Measurements from ENCODE around the gene EPB41L3. TPM values are rescaled to one million over a fixed set of nuclear protein-coding genes. Genes with fewer than 3 reads are reported as not detected.

EPB41L3 gene
- polyA plus RNA-seq, 3 donors = 25.2 to 56.6 (median 51.3) TPM

GRCh38 chr18:5370332-5370731, 173.5 kb downstream of the EPB41L3 start:
- Mint-ChIP-seq H3K4me3 (no peak overlapping the region), H3K4me1 (no peaks in the 10 kb centered on the region), H3K27ac (no peak overlapping the region), H3K27me3 (ENCODE audit: low read depth in 3 of 3) (peaks cover under 1 to 4% (median 2%) of the 10 kb centered on the region in 3 donors), H3K9me3 (peaks cover 0 to 10% (median 2%) of the 10 kb centered on the region in 7 donors), H3K36me3 (no peaks in the 10 kb centered on the region)
- no peak for DNase-seq
- Histone ChIP-seq H3K9me3 (replicated peaks in 1 of 2; ENCODE audit: control insufficient read depth in 1 of 2, insufficient read depth in 1 of 2, low read length in 2 of 2) (no peaks in the 10 kb centered on the region), H3K4me3 (replicated peaks in 1 of 3; ENCODE audit: low read depth in 2 of 3, low read length in 3 of 3) (no peak overlapping the region), H3K36me3 (replicated peaks in 1 of 2; ENCODE audit: control insufficient read depth in 1 of 2, insufficient read depth in 2 of 2, low read length in 2 of 2) (no peaks in the 10 kb centered on the region), H3K79me2 (ENCODE audit: insufficient read depth, low read length) (no peaks in the 10 kb centered on the region), H2AFZ (ENCODE audit: insufficient read depth, low read depth, low read length, poor library complexity, severe bottlenecking) (no peak overlapping the region), H3K4me2 (replicated peaks; ENCODE audit: extremely low read depth, low read length, poor library complexity, severe bottlenecking) (no peak overlapping the region), H3K9ac (ENCODE audit: insufficient read depth, low read length, poor library complexity, severe bottlenecking) (no peak overlapping the region), H3K27ac (ENCODE audit: low read depth in 1 of 2, low read length in 2 of 2) (no peak overlapping the region), H3K4me1 (ENCODE audit: control insufficient read depth in 1 of 2, insufficient read depth in 2 of 2, low read length in 2 of 2) (no peaks in the 10 kb centered on the region), H3K27me3 (ENCODE audit: control insufficient read depth in 2 of 2, insufficient read depth in 2 of 2, low read length in 2 of 2) (no peaks in the 10 kb centered on the region), H4K20me1 (ENCODE audit: insufficient read depth, low read length) (no peaks in the 10 kb centered on the region)
- TF ChIP-seq CTCF (IDR thresholded peaks at IDR 0.05) = no peak
- intact Hi-C loops (cut with micrococcal nuclease) = no loop called here
- no CpG with 5 or more reads among the region's 1 CpG for WGBS (ENCODE audit: insufficient coverage)

GRCh38 chr18:5369513-5369912, 174.3 kb downstream of the EPB41L3 start:
- Histone ChIP-seq H3K36me3 (replicated peaks in 1 of 2; ENCODE audit: control insufficient read depth in 1 of 2, insufficient read depth in 2 of 2, low read length in 2 of 2) (no peaks in the 10 kb centered on the region), H3K4me3 (replicated peaks in 1 of 3; ENCODE audit: low read depth in 2 of 3, low read length in 3 of 3) (no peak overlapping the region), H3K9ac (ENCODE audit: insufficient read depth, low read length, poor library complexity, severe bottlenecking) (no peak overlapping the region), H2AFZ (ENCODE audit: insufficient read depth, low read depth, low read length, poor library complexity, severe bottlenecking) (no peak overlapping the region), H3K79me2 (ENCODE audit: insufficient read depth, low read length) (no peaks in the 10 kb centered on the region), H3K27me3 (ENCODE audit: control insufficient read depth in 2 of 2, insufficient read depth in 2 of 2, low read length in 2 of 2) (no peaks in the 10 kb centered on the region), H4K20me1 (ENCODE audit: insufficient read depth, low read length) (no peaks in the 10 kb centered on the region), H3K27ac (ENCODE audit: low read depth in 1 of 2, low read length in 2 of 2) (no peak overlapping the region), H3K4me2 (replicated peaks; ENCODE audit: extremely low read depth, low read length, poor library complexity, severe bottlenecking) (no peak overlapping the region), H3K9me3 (replicated peaks in 1 of 2; ENCODE audit: control insufficient read depth in 1 of 2, insufficient read depth in 1 of 2, low read length in 2 of 2) (no peaks in the 10 kb centered on the region), H3K4me1 (ENCODE audit: control insufficient read depth in 1 of 2, insufficient read depth in 2 of 2, low read length in 2 of 2) (no peaks in the 10 kb centered on the region)
- WGBS (ENCODE audit: insufficient coverage) = 95% methylated on average over 2 of the region's 2 CpGs
- no peak overlapping the region for H3K27ac Mint-ChIP-seq
- intact Hi-C loops (cut with micrococcal nuclease) = no loop called here
- no peaks in the 10 kb centered on the region for H3K4me1 Mint-ChIP-seq
- no peaks in the 10 kb centered on the region for H3K36me3 Mint-ChIP-seq
- peaks cover 1 to 7% (median 2%) of the 10 kb centered on the region in 3 donors for H3K27me3 Mint-ChIP-seq (ENCODE audit: low read depth in 3 of 3)
- peaks cover 0 to 10% (median 2%) of the 10 kb centered on the region in 7 donors for H3K9me3 Mint-ChIP-seq
- no peak for DNase-seq
- no peak overlapping the region for H3K4me3 Mint-ChIP-seq
- no peak for TF ChIP-seq CTCF (IDR thresholded peaks at IDR 0.05)
